ENCODE measurements around the gene TRMT11.

DNA sequence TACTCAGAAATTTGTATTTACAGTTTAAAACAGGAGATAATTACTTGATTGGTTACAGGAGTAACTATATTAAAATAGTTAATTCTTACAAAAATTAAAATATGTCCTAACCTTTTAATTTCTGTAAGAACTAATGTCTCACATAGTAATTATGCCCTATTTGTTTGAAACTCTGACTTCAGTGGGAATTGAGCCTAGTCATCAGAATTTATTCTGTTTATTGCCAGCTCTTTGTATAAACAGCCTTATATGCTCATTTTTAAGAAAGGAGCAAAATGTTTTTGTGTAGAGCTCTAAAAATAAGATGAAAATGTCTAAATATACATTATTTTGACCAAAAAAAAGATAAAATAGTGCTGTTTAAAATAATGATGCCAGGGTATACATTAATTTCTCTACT, 21.5 kb downstream of the TRMT11 start:
- TF ChIP-seq ZNF660 (tag by site-specific recombination; IDR thresholded peaks at IDR 0.05) (no peak), SP2 (tag by site-specific recombination; IDR thresholded peaks at IDR 0.05) (no peak), ZNF10 (tag by site-specific recombination; IDR thresholded peaks at IDR 0.05) (no peak), ZNF366 (tag by site-specific recombination; conservative IDR thresholded peaks at IDR 0.05) (no peak), ZNF114 (tag by site-specific recombination; IDR thresholded peaks at IDR 0.05) (no peak), ZNF140 (tag by site-specific recombination; IDR thresholded peaks at IDR 0.05) (no peak)
- TF ChIP-seq, protein P1, sequence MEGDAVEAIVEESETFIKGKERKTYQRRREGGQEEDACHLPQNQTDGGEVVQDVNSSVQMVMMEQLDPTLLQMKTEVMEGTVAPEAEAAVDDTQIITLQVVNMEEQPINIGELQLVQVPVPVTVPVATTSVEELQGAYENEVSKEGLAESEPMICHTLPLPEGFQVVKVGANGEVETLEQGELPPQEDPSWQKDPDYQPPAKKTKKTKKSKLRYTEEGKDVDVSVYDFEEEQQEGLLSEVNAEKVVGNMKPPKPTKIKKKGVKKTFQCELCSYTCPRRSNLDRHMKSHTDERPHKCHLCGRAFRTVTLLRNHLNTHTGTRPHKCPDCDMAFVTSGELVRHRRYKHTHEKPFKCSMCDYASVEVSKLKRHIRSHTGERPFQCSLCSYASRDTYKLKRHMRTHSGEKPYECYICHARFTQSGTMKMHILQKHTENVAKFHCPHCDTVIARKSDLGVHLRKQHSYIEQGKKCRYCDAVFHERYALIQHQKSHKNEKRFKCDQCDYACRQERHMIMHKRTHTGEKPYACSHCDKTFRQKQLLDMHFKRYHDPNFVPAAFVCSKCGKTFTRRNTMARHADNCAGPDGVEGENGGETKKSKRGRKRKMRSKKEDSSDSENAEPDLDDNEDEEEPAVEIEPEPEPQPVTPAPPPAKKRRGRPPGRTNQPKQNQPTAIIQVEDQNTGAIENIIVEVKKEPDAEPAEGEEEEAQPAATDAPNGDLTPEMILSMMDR (tag by site-specific recombination; IDR thresholded peaks at IDR 0.05): no peak
- TF ChIP-seq, protein P2, sequence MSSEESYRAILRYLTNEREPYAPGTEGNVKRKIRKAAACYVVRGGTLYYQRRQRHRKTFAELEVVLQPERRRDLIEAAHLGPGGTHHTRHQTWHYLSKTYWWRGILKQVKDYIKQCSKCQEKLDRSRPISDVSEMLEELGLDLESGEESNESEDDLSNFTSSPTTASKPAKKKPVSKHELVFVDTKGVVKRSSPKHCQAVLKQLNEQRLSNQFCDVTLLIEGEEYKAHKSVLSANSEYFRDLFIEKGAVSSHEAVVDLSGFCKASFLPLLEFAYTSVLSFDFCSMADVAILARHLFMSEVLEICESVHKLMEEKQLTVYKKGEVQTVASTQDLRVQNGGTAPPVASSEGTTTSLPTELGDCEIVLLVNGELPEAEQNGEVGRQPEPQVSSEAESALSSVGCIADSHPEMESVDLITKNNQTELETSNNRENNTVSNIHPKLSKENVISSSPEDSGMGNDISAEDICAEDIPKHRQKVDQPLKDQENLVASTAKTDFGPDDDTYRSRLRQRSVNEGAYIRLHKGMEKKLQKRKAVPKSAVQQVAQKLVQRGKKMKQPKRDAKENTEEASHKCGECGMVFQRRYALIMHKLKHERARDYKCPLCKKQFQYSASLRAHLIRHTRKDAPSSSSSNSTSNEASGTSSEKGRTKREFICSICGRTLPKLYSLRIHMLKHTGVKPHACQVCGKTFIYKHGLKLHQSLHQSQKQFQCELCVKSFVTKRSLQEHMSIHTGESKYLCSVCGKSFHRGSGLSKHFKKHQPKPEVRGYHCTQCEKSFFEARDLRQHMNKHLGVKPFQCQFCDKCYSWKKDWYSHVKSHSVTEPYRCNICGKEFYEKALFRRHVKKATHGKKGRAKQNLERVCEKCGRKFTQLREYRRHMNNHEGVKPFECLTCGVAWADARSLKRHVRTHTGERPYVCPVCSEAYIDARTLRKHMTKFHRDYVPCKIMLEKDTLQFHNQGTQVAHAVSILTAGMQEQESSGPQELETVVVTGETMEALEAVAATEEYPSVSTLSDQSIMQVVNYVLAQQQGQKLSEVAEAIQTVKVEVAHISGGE (tag by site-specific recombination; conservative IDR thresholded peaks at IDR 0.05; ENCODE audit: low read depth): no peak
